ENCODE results near the gene ART3.

The ART3 gene

GRCh38 chr4:76155979-76156378 lies 81.5 kb downstream of the ART3 start:
- ATAC-seq (no peak), DNase-seq (ENCODE audit: low spot score in 2 of 2) (no peak)
- no peak overlapping the region for H3K4me3 Mint-ChIP-seq
- H3K36me3 Mint-ChIP-seq, result no peaks in the 10 kb centered on the region
- no peak overlapping the region for H3K27ac Mint-ChIP-seq
- no peaks in the 10 kb centered on the region for H3K4me1 Mint-ChIP-seq
- H3K9me3 Mint-ChIP-seq, result peaks cover 3% of the 10 kb centered on the region

DNA sequence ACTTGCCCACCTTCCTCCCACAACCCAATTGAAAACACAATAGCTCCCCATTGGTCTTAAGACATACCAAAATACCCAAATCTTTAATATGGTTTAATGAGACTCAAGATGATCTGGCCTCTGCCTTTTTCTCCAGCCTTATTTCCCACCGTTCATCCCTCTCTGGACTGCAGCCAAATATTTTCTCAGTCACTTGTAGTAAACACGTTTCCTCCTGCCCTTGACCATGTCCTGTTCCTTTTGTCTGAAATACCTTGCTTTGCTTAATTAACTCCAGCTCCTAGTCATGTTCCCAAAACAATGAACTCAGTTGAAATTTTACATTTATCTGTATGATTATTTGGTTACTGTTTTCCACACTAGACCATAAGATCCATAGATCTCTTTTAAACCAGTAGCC lies 82.1 kb downstream of the ART3 start:
- Mint-ChIP-seq H3K9me3 (peaks cover 3% of the 10 kb centered on the region), H3K4me3 (no peak overlapping the region), H3K4me1 (no peaks in the 10 kb centered on the region), H3K36me3 (peaks cover 6% of the 10 kb centered on the region), H3K27ac (no peak overlapping the region)
- DNase-seq (ENCODE audit: low spot score in 2 of 2), result no peak
- no peak for ATAC-seq

GRCh38 chr4:76160355-76160754 lies 85.8 kb downstream of the ART3 start:
- no peaks in the 10 kb centered on the region for H3K4me1 Mint-ChIP-seq
- no peaks in the 10 kb centered on the region for H3K9me3 Mint-ChIP-seq
- ATAC-seq, result no peak
- no peak overlapping the region for H3K27ac Mint-ChIP-seq
- H3K4me3 Mint-ChIP-seq, result no peak overlapping the region
- H3K36me3 Mint-ChIP-seq, result peaks cover 15% of the 10 kb centered on the region
- DNase-seq (ENCODE audit: low spot score in 2 of 2), result no peak

Measured in stimulated activated effector memory CD8-positive, alpha-beta T cell treated with anti-CD3 and anti-CD28 coated beads, Interleukin-12 subunit alpha, Interleukin-12 subunit beta, amount 100 ng/mL, for 72 hours (primary cell).